ENCODE data around the gene CGB8.

- TF ChIP-seq REST (IDR thresholded peaks at IDR 0.05; ENCODE audit: insufficient replicate concordance, low read depth): no peak
- no peak for TF ChIP-seq CTCF (IDR thresholded peaks at IDR 0.05; ENCODE audit: insufficient read depth, low read length)
- TF ChIP-seq POLR2AphosphoS5 (IDR thresholded peaks at IDR 0.05; ENCODE audit: low read depth): no peak
- no peak for TF ChIP-seq GABPA (IDR thresholded peaks at IDR 0.05; ENCODE audit: low read depth)
- peak; percentile 31; the same call in 1 of the 2 replicates for TF ChIP-seq SPI1 (IDR thresholded peaks at IDR 0.05; ENCODE audit: borderline replicate concordance, low read depth)
Measured at GRCh38 chr19:49073514-49074378, 24.8 kb upstream of the CGB8 start.

All from HL-60 (cell line).